GM12878 (cell line): ENCODE results near the gene MSH3. TPM values are rescaled to one million over a fixed set of nuclear protein-coding genes. Genes with fewer than 3 reads are reported as not detected.

Source experiments
- ATAC-seq: fragments of 200-7000 bp; cut with Tn5 transposase; 3 replicates; pipeline ENCODE4 v1.9.1; 2020; ENCODE audit warnings: mild to moderate bottlenecking, moderate library complexity
- BruUV-seq: library from RNA; stranded (reverse); fragments of 400-500 nt; replicated peaks from 2 replicates; lab custom pipeline; 2021; lab: Mats Ljungman, UMichigan
- CTCF ChIA-PET: fragments of 300-600 bp; sonication (Branson Sonifier 250); formaldehyde crosslinking; extraction: SDS; loops from one replicate; lab custom pipeline; 2021; ENCODE audit warnings: inconsistent platforms; lab: Yijun Ruan, JAX
- POLR2A ChIA-PET: fragments of 350-600 bp; formaldehyde crosslinking; extraction: SDS; loops from one replicate; lab custom pipeline; 2021; ENCODE audit warnings: inconsistent platforms; lab: Charles Lee
- RAD21 ChIA-PET: fragments of 300-600 bp; sonication (Branson Sonifier 250); formaldehyde crosslinking; loops from one replicate; lab custom pipeline; 2023; ENCODE audit warnings: antibody characterized with exemption; ENCODE audit not compliant: unreplicated experiment; lab: Charles Lee
- SMC1A ChIA-PET: fragments of 300-600 bp; sonication (Branson Sonifier 250); formaldehyde crosslinking; loops from one replicate; lab custom pipeline; 2023; ENCODE audit not compliant: unreplicated experiment, uncharacterized antibody; lab: Charles Lee
- DNase-seq: peaks from one replicate; pipeline ENCODE4 v3.0.0-alpha.2; 2011; ENCODE audit warnings: low read depth, low spot score
- FAIRE-seq: peaks from 3 replicates; lab custom pipeline; 2011; peaks lifted over from hg19 to GRCh38; lab: Jason Lieb, UNC
- H2AFZ ChIP-seq: 2 replicates; pipeline ENCODE4 v1.6.0; 2011; ENCODE audit warnings: low read depth, low read length, control low read depth; ENCODE audit not compliant: control insufficient read depth
- H3K27ac ChIP-seq: 2 replicates; pipeline ENCODE4 v1.5.1; 2011; ENCODE audit warnings: control low read depth; ENCODE audit not compliant: control insufficient read depth, insufficient read depth
- H3K27me3 ChIP-seq, 2 experiments: replicated peaks in 1 of 2; 2 replicates each; pipeline versions ENCODE4 v1.6.0 to v1.6.1; 2011; ENCODE audit warnings: low read length in 1 of 2; ENCODE audit not compliant: control insufficient read depth in 2 of 2, insufficient read depth in 2 of 2
- H3K36me3 ChIP-seq, 2 experiments: 2 replicates each; pipeline ENCODE4 v1.5.1; 2011; ENCODE audit warnings: low read length in 1 of 2; ENCODE audit not compliant: control insufficient read depth in 2 of 2, insufficient read depth in 2 of 2
- H3K4me1 ChIP-seq: 2 replicates; pipeline ENCODE4 v1.6.1; 2011; ENCODE audit warnings: mild to moderate bottlenecking, low read length, moderate library complexity, mixed read lengths; ENCODE audit not compliant: control insufficient read depth, insufficient read depth
- H3K4me2 ChIP-seq: 2 replicates; pipeline ENCODE4 v1.6.0; 2011; ENCODE audit warnings: control low read depth; ENCODE audit not compliant: control insufficient read depth, insufficient read depth
- H3K4me3 ChIP-seq: fragments of 200-600 bp; sonication (generic); 2 replicates; pipeline ENCODE4 v1.5.1; 2016
- H3K79me2 ChIP-seq: 2 replicates; pipeline ENCODE4 v1.6.0; 2011; ENCODE audit warnings: low read length; ENCODE audit not compliant: control insufficient read depth, insufficient read depth
- H3K9ac ChIP-seq: 2 replicates; pipeline ENCODE4 v1.8.0; 2011; ENCODE audit warnings: low read length, control low read depth, mixed read lengths; ENCODE audit not compliant: control insufficient read depth, insufficient read depth
- H3K9me3 ChIP-seq: replicated peaks from 3 replicates; pipeline ENCODE4 v1.5.1; 2011; ENCODE audit warnings: mild to moderate bottlenecking, low read length; ENCODE audit not compliant: control insufficient read depth, insufficient read depth
- H4K20me1 ChIP-seq: 2 replicates; pipeline ENCODE4 v1.6.0; 2011; ENCODE audit not compliant: control insufficient read depth, insufficient read depth
- BCLAF1 ChIP-seq: fragments of 450-650 bp; IDR thresholded peaks from 2 replicates; pipeline ENCODE4 v1.6.1; 2017; ENCODE audit warnings: antibody characterized with exemption, mild to moderate bottlenecking, moderate library complexity
- CHD2 ChIP-seq: IDR thresholded peaks from 2 replicates; pipeline ENCODE4 v1.6.1; 2011; ENCODE audit warnings: low read depth, low read length, improper control_type of control experiment, borderline replicate concordance
- CREB1 ChIP-seq: IDR thresholded peaks from 2 replicates; pipeline ENCODE4 v1.6.1; 2012; ENCODE audit warnings: low read depth, mild to moderate bottlenecking, inconsistent platforms
- CREM ChIP-seq: IDR thresholded peaks from 2 replicates; pipeline ENCODE4 v1.6.1; 2014; ENCODE audit warnings: antibody characterized with exemption, low read depth
- EZH2 ChIP-seq: IDR thresholded peaks from 2 replicates; pipeline ENCODE4 v1.6.1; 2012; ENCODE audit warnings: low read depth, mild to moderate bottlenecking, control low read depth, inconsistent platforms, low read length, borderline replicate concordance; ENCODE audit not compliant: control insufficient read depth
- IRF3 ChIP-seq: fragments of 450-650 bp; IDR thresholded peaks from 2 replicates; pipeline ENCODE4 v1.6.1; 2014; ENCODE audit warnings: mild to moderate bottlenecking
- KAT2A ChIP-seq: conservative IDR thresholded peaks from 2 replicates; pipeline ENCODE4 v1.6.1; 2011; ENCODE audit warnings: low read depth, low read length; ENCODE audit not compliant: control insufficient read depth
- KLF5 ChIP-seq: fragments of 450-650 bp; IDR thresholded peaks from 2 replicates; pipeline ENCODE4 v1.6.1; 2014; ENCODE audit warnings: mild to moderate bottlenecking; ENCODE audit not compliant: partially characterized antibody
- MEF2A ChIP-seq: IDR thresholded peaks from 2 replicates; pipeline ENCODE4 v1.6.1; 2011; ENCODE audit warnings: low read depth, mild to moderate bottlenecking, low read length, moderate library complexity; ENCODE audit not compliant: insufficient read depth
- MLLT1 ChIP-seq: fragments of 450-650 bp; IDR thresholded peaks from 2 replicates; pipeline ENCODE4 v1.6.1; 2016; ENCODE audit warnings: mild to moderate bottlenecking
- MYC ChIP-seq: IDR thresholded peaks from 2 replicates; pipeline ENCODE4 v1.6.1; 2011; ENCODE audit warnings: mild to moderate bottlenecking, low read length, moderate library complexity, inconsistent platforms; ENCODE audit not compliant: insufficient read depth, insufficient replicate concordance, insufficient read length, severe bottlenecking
- RCOR1 ChIP-seq: conservative IDR thresholded peaks from 2 replicates; pipeline ENCODE4 v1.6.1; 2012; ENCODE audit warnings: low read depth, low read length, improper control_type of control experiment
- SUPT20H ChIP-seq: IDR thresholded peaks from 2 replicates; pipeline ENCODE4 v1.6.1; 2011; ENCODE audit warnings: low read depth, mild to moderate bottlenecking, low read length, moderate library complexity, borderline replicate concordance; ENCODE audit not compliant: control insufficient read depth
- TCF12 ChIP-seq: IDR thresholded peaks from 2 replicates; pipeline ENCODE4 v1.6.1; 2011; ENCODE audit warnings: low read depth, mild to moderate bottlenecking, low read length
- TCF3 ChIP-seq: IDR thresholded peaks from 2 replicates; pipeline ENCODE4 v1.6.1; 2012; ENCODE audit warnings: low read depth, mild to moderate bottlenecking, low read length, borderline replicate concordance; ENCODE audit not compliant: insufficient read depth
- USF1 ChIP-seq: IDR thresholded peaks from 2 replicates; pipeline ENCODE4 v1.6.1; 2011; ENCODE audit warnings: borderline replicate concordance, low read depth, mild to moderate bottlenecking, moderate library complexity, mixed read lengths, low read length; ENCODE audit not compliant: insufficient read depth; ENCODE audit errors: extremely low read length
- WRNIP1 ChIP-seq: IDR thresholded peaks from 2 replicates; pipeline ENCODE4 v1.6.1; 2011; ENCODE audit warnings: low read depth, low read length, improper control_type of control experiment, borderline replicate concordance
- WGBS: methylation state at CpG from one replicate; pipeline ENCODE4 v1.1.6; 2016; ENCODE audit warnings: low lambda C conversion rate; ENCODE audit not compliant: insufficient replicate concordance, insufficient coverage; ENCODE audit errors: missing lambda C conversion rate; 5-methylcytosine and 5-hydroxymethylcytosine counted together
- in situ Hi-C: fragments of 300-500 bp; cut with MboI; formaldehyde crosslinking; loops from 9 replicates; pipeline ENCODE4 v1.14.3; 2018; ENCODE audit warnings: mixed read lengths
- intact Hi-C: fragments of 100-400 bp; cut with micrococcal nuclease; formaldehyde crosslinking; loops from one replicate; pipeline ENCODE4 v1.14.2; 2022; ENCODE audit not compliant: unreplicated experiment
- polyA plus RNA-seq, 11 experiments: library from polyadenylated mRNA; depleted of rRNA in 4 of 11; unstranded in 6 of 11; stranded (reverse) in 5 of 11; fragments of >200 nt; fragmentation: Nextera tagmentation in 4 of 11; fragmentation: Illumina TruSeq in 1 of 11; extraction: Ambion mirVana in 4 of 11; extraction: Trizol in 1 of 11; gene quantifications; 1 replicate in 1 of 11; 2 replicates in 10 of 11; pipeline versions ENCODE4 v1.2.1 to v1.2.3, GENCODE V29; 2011 to 2016; ENCODE audit warnings: inconsistent platforms in 2 of 11, missing spikeins in 2 of 11, low read depth in 1 of 11
- total RNA-seq, 4 experiments: library from RNA; depleted of rRNA in 3 of 4; stranded (reverse); fragments of >200 nt in 3 of 4; fragmentation: Illumina TruSeq in 1 of 4; extraction: Trizol in 1 of 4; gene quantifications; 2 replicates each; pipeline versions ENCODE4 v1.2.1 to v1.2.3, GENCODE V29; 2013 to 2021

The MSH3 gene
- total and polyA plus RNA-seq, 10 of the 15 experiments (the other 5 are each of a cell fraction or from before 2014, with no cell fraction given): 4.7 to 17.5 (median 12.2) TPM

- Histone ChIP-seq H3K9me3 (no peaks in the 10 kb centered on the region), H3K36me3 (peaks cover 0 to 3% of the 10 kb centered on the region in 2 experiments; a peak in 2 of 4 replicates), H3K4me2 (no peak overlapping the region), H2AFZ (no peak overlapping the region), H3K27me3 (no peaks in the 10 kb centered on the region), H3K4me1 (peaks cover 10% of the 10 kb centered on the region), H3K79me2 (no peaks in the 10 kb centered on the region), H3K9ac (no peak overlapping the region), H3K4me3 (no peak overlapping the region), H4K20me1 (no peaks in the 10 kb centered on the region), H3K27ac (no peak overlapping the region)
- no TSS peak for BruUV-seq
- CTCF ChIA-PET: no interaction called here
- POLR2A ChIA-PET: no interaction called here
- RAD21 ChIA-PET: no interaction called here
- intact Hi-C loops: no loop called here
- TF ChIP-seq MYC (no peak), KAT2A (no peak), BCLAF1 (no peak), RCOR1 (no peak), TCF12 (no peak), IRF3 (no peak), MEF2A (no peak), CREM (no peak), CREB1 (no peak), MLLT1 (no peak), USF1 (no peak), SUPT20H (no peak), KLF5 (no peak), WRNIP1 (no peak), TCF3 (no peak), CHD2 (no peak), EZH2 (no peak)
- DNase-seq (no peak), ATAC-seq (no peak), FAIRE-seq (peak; percentile 18)
- SMC1A ChIA-PET: no interaction called here
- in situ Hi-C loops: no loop called here
- 93% methylated on average over 1 of the region's 1 CpG for WGBS
Observed at GRCh38 chr5:80760680-80761079, 106.2 kb downstream of the MSH3 start.
